Motor neuron (in vitro differentiated cells): ENCODE measurements around the gene PHLDA3. TPM values are rescaled to one million over a fixed set of nuclear protein-coding genes. Genes with fewer than 3 reads are reported as not detected.

Experiments
- total RNA-seq, 8 experiments: library from RNA; unstranded; fragments of 300-600 nt; gene quantifications; 2 replicates each; pipeline versions ENCODE4 v1.2.3 to v1.2.4, GENCODE V29; 2022

The PHLDA3 gene
- total RNA-seq, 8 experiments from 2014 or later, result 14.3 to 55.1 (median 23.4) TPM

Other genes with a start within 250 kb of the PHLDA3 start
- 1 to 10 TPM in 2 of 8 experiments, under 1 TPM in 4, not detected in 2; 0.21 to 1.8 (median 0.51) TPM for gene PKP1, start 185.7 kb downstream of the PHLDA3 start, total RNA-seq
- 1 to 10 TPM in 2 of 8 experiments, under 1 TPM in 5, not detected in 1; 0.14 to 2.7 (median 0.59) TPM for gene TNNT2, start 91.5 kb downstream of the PHLDA3 start, total RNA-seq
- gene LAD1, start 69.9 kb downstream of the PHLDA3 start, total RNA-seq, result under 1 TPM in 6 of 8 experiments, not detected in 2; 0.09 to 0.66 (median 0.16) TPM
- 1 to 10 TPM in 5 of 8 experiments, under 1 TPM in 3; 0.27 to 4.8 (median 1.8) TPM for gene TNNI1, start 47.5 kb downstream of the PHLDA3 start, total RNA-seq
- 100 to 1,000 TPM in 1 of 8 experiments, 10 to 100 TPM in 6, 1 to 10 TPM in 1; 9.0 to 109 (median 54.9) TPM for gene CSRP1, start 37.9 kb upstream of the PHLDA3 start, total RNA-seq
- gene NAV1, start 69.9 kb upstream of the PHLDA3 start, total RNA-seq, result 10 to 100 TPM; 22.2 to 51.1 (median 35.9) TPM